ENCODE results near the gene PDLIM1. TPM values are rescaled to one million over a fixed set of nuclear protein-coding genes. Genes with fewer than 3 reads are reported as not detected.
"Not testable (repeated sequence)": the region's sequence is repeated elsewhere in the genome, so short reads cannot be mapped to it uniquely, and the experiment has no call there.

The PDLIM1 gene
- total and polyA plus RNA-seq, 12 donors = 0.89 to 63.3 (median 31.2) TPM

DNA sequence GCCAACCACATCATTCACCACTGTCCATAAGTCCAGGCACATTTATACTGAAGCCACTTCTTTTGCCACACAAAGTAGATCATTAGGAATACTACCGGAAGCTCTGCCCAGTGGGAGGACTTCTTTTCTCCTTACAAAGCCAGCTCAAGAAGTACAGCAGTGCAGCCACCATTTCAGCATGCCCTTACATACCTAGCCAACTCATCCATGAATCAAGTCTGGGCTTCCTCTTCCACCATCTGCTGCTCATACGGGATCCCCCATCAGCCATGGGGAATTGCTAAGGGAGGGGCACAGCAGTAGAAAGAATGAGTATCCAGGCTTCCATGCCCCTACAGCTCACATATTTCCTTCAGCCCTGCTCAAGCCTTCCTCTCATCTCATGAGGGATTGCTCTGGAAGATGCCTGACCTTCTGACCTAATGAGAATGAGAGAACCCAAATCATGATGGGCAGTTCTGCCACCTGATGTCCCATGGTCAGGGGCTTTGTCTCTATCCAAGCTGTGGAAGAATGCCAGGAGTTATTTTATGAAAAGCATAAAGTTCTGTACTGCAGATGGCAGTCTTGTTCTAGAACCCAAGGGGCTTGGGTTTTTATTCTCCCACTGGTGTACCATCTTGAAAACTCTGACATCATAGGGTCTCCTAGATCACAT is 57.3 kb downstream of the PDLIM1 start:
- intact Hi-C loops (cut with DNase I) = no loop called here
- no peak for DNase-seq
- peaks cover 11 to 12% of the 10 kb centered on the region in 2 donors for H3K4me1 ChIP-seq (replicated peaks in 1 of 2)
- WGBS, 4 donors = 76 to 88% (median 80%) methylated on average over 2 of the region's 2 CpGs
- no peaks in the 10 kb centered on the region for H3K36me3 ChIP-seq (replicated peaks in 1 of 2)
- no peak for TF ChIP-seq CTCF (IDR thresholded peaks at IDR 0.05)
- TF ChIP-seq POLR2A (IDR thresholded peaks at IDR 0.05) = no peak
- no peaks in the 10 kb centered on the region for H3K9me3 ChIP-seq (replicated peaks in 1 of 3)
- H3K4me3 ChIP-seq = no peak overlapping the region
- no peak overlapping the region for H3K27ac ChIP-seq
- no peaks in the 10 kb centered on the region for H3K27me3 ChIP-seq

GRCh38 chr10:95230677-95231586 is 59.9 kb downstream of the PDLIM1 start:
- H3K36me3 ChIP-seq (replicated peaks in 1 of 2); H3K27me3 ChIP-seq; H3K9me3 ChIP-seq (replicated peaks in 1 of 3); intact Hi-C loops (cut with DNase I): not testable (repeated sequence)
- Histone ChIP-seq H3K4me3 (peak overlapping the region in 2 of 4 donors; percentile 46 to 56), H3K27ac (peak overlapping the region in 4 of 5 donors; percentile 35 to 89 (median 78)), H3K4me1 (replicated peaks in 1 of 2) (peaks cover 11 to 12% of the 10 kb centered on the region in 2 donors)
- 27 to 42% (median 36%) methylated on average over 30 to 36 of the region's 36 CpGs for WGBS, 4 donors
- DNase-seq = peak; percentile 33 to 74 (median 61)
- TF ChIP-seq POLR2A (IDR thresholded peaks at IDR 0.05) = peak in 1 of 2 donors; percentile 56

DNA sequence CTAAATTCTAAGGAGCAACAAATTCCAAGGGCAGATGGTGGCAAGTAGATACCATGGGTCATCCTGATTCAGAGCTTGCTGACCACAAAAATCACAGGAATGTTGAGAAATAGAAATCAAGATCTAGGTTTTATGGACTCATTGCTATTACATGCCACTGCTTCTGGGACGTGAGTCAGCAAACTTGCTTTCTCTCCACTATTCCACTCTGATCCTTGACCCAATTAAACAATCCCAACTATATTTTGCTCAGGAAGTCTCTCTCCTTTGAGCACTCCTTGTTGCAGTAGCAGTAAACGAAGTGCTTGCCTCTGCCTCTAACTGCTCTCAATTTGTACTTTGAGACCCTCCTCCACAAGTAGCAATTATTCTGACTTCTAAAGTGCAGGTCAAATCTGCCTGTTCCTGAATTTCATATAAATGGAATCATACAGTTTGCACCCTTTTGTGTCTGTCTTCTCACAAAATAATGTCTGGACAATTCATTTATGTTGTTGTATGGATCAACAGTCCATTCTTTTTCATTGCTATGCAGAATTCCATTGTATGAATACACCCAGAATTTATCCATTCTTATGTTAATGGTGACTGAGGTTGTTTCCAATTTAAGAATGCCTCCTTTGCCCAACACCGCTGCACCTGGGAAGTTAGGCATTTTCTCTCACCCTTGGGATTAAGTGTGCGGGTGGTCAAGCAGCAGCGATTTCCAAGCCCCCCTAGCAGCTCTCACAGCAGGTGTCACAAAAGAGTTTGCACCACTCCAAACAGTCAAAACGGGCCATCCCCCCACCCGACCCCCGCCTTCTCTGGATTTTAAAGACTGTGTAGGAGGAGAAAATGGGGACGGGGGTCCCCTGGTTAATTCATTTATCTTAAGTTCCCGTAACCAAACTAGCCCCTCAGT is 60.8 kb downstream of the PDLIM1 start:
- peaks cover 8 to 11% of the 10 kb centered on the region in 2 donors for H3K4me1 ChIP-seq (replicated peaks in 1 of 2)
- no peaks in the 10 kb centered on the region for H3K9me3 ChIP-seq (replicated peaks in 1 of 3)
- DNase-seq = peak in 5 of 7 donors; percentile 34 to 57 (median 46)
- peak overlapping the region in 4 of 5 donors; percentile 42 to 89 (median 78) for H3K27ac ChIP-seq
- TF ChIP-seq CTCF (IDR thresholded peaks at IDR 0.05) (no peak), POLR2A (IDR thresholded peaks at IDR 0.05) (peak in 1 of 2 donors; percentile 50)
- 42 to 57% (median 47%) methylated on average over 10 of the region's 10 CpGs for WGBS, 4 donors
- no peaks in the 10 kb centered on the region for H3K27me3 ChIP-seq
- no peaks in the 10 kb centered on the region for H3K36me3 ChIP-seq (replicated peaks in 1 of 2)
- intact Hi-C loops (cut with DNase I) = no loop called here
- peak overlapping the region in 2 of 4 donors; percentile 46 to 56 for H3K4me3 ChIP-seq

DNA sequence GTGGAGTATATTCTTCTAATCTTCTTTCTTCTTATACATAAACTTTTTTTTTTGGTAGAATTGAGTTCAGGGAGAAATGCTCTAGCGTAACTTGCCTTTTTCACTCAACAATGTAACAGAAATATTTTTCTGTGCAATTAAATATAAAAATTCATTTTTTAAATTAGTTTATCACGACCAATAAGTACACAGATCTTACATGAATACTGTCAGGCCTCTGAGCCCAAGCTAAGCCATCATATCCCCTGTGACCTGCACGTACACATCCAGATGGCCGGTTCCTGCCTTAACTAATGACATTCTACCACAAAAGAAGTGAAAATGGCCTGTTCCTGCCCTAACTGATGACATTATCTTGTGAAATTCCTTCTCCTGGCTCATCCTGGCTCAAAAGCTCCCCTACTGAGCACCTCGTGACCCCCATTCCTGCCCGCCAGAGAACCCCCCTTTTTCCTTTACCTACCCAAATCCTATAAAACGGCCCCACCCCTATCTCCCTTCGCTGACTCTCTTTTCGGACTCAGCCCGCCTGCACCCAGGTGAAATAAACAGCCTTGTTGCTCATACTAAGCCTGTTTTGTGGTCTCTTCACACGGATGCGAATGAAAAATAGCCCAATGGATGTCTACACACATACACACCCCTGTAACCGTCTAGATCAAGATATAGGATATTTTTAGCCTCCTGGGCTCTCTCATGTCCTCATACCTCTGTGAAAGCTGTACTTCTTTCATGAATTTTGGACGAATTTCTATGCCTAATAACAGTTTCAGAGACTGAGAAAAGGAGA is 61.7 kb downstream of the PDLIM1 start:
- 81 to 83% (median 81%) methylated on average over 14 of the region's 14 CpGs for WGBS, 4 donors
- H3K9me3 ChIP-seq (replicated peaks in 1 of 3); H3K4me3 ChIP-seq; H3K36me3 ChIP-seq (replicated peaks in 1 of 2); DNase-seq; H3K27me3 ChIP-seq; intact Hi-C loops (cut with DNase I): not testable (repeated sequence)
- Histone ChIP-seq H3K27ac (peak overlapping the region in 4 of 5 donors; percentile 42 to 89 (median 78)), H3K4me1 (replicated peaks in 1 of 2) (peaks cover 8 to 11% of the 10 kb centered on the region in 2 donors)

Measured in adrenal gland (tissue), 12 donors.